ENCODE data around the gene EFCAB12.
A peak's percentile ranks its signal among the peaks of the same experiment; 100 is the strongest.

The EFCAB12 gene

DNA sequence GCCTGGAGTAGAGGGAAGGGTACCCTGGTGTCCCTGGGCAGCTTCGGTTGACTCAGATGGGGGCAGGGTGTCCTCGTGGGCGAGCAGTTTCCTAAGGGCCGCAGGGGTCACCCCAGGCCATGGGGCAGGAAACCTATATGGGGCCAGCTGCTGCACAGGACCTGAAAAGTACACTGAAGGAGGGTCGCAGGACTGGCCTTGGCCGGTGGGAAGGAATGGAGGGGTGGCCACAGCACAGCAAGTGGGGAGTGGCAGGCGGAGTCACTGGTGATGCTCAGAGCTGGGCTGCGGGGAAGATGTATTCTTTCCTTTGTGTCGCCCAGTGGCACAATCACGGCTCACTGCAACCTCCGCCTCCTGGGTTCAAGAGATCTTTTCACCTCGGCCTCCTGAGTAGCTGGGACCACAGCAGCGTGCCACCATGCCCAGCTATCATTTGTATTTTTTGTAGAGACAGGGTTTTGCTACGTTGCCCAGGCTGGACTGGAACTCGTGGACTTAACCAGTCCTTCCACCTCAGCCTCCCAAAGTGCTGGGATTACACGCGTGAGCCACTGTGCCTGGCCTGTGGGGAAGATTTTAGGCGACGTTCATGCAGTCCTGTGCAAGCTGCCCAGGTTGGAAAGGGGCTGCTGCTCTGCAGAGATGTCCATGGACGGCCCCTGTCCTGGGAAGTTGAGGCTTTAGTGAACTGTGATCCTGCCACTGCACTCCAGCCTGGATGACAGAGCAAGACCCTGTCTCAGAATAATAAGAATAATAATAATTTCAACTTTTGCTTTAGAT is 57.2 kb downstream of the EFCAB12 start:
- no peaks in the 10 kb centered on the region for H3K9me3 ChIP-seq (ENCODE audit: insufficient read depth, low read length, severe bottlenecking)
- no peak overlapping the region for H3K27ac ChIP-seq (ENCODE audit: low read length)
- H3K79me2 ChIP-seq (ENCODE audit: insufficient read depth, low read length): no peaks in the 10 kb centered on the region
- no peak overlapping the region for H3K4me2 ChIP-seq (ENCODE audit: insufficient read depth, low read length)
- H3K36me3 ChIP-seq (ENCODE audit: insufficient read depth, low read length): no peaks in the 10 kb centered on the region
- no peak for TF ChIP-seq EZH2 (IDR thresholded peaks at IDR 0.05; ENCODE audit: borderline replicate concordance, low read depth, low read length, severe bottlenecking)
- TF ChIP-seq, protein P1, sequence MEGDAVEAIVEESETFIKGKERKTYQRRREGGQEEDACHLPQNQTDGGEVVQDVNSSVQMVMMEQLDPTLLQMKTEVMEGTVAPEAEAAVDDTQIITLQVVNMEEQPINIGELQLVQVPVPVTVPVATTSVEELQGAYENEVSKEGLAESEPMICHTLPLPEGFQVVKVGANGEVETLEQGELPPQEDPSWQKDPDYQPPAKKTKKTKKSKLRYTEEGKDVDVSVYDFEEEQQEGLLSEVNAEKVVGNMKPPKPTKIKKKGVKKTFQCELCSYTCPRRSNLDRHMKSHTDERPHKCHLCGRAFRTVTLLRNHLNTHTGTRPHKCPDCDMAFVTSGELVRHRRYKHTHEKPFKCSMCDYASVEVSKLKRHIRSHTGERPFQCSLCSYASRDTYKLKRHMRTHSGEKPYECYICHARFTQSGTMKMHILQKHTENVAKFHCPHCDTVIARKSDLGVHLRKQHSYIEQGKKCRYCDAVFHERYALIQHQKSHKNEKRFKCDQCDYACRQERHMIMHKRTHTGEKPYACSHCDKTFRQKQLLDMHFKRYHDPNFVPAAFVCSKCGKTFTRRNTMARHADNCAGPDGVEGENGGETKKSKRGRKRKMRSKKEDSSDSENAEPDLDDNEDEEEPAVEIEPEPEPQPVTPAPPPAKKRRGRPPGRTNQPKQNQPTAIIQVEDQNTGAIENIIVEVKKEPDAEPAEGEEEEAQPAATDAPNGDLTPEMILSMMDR (IDR thresholded peaks at IDR 0.05; ENCODE audit: borderline replicate concordance, extremely low read depth, low read length, poor library complexity, severe bottlenecking): no peak
- no peaks in the 10 kb centered on the region for H3K4me1 ChIP-seq (ENCODE audit: insufficient read depth, low read length)
- H3K9ac ChIP-seq (ENCODE audit: low read depth, low read length): no peak overlapping the region
- no peak overlapping the region for H3K4me3 ChIP-seq (ENCODE audit: low read depth in 1 of 2, low read length in 2 of 2)
- no peaks in the 10 kb centered on the region for H4K20me1 ChIP-seq (ENCODE audit: insufficient read depth, low read length)
- ATAC-seq (ENCODE audit: insufficient read depth, low read depth): 0 out of 3 replicates have a peak, but pooled peaks have one; percentile 5
- H3K27me3 ChIP-seq (ENCODE audit: insufficient read depth, low read length, poor library complexity): no peaks in the 10 kb centered on the region
- no peak overlapping the region for H2AFZ ChIP-seq (ENCODE audit: low read depth, low read length)
- no peak for DNase-seq

DNA sequence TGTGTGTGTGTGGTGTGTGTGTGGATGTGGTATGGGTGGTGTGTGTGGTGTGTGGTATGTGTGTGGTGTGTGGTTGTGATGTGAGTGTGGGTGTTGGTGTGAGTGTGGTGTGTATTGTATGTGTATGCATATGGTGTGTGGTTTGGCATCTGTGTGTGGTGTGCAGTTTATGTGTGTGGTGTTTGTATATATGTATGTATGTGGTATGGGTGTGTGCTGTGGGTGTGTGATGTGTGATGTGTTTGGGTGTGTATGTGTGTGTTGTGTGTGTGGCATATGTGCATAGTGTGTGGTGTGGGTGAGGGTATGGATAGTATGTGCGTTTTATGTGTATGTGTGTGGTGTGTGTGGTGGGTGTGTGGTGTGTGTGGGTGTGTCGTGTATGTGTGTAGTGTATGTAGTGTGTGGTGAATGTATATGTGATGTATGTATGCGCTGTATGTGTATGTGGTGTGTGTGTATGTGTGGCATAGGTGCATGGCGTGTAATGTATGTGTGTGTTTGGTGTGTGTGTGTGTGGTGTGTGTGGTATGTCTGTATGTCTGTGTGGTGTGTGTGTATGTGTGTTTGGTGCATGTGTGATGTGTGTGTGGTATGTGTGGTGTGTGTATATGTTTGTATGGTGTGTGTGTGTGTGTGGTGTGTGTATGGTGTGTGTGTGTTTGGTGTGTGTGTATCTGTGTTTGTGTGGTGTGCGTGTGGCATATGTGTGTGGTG is 58.0 kb downstream of the EFCAB12 start:
- H3K36me3 ChIP-seq (ENCODE audit: insufficient read depth, low read length): no peaks in the 10 kb centered on the region
- H3K27me3 ChIP-seq (ENCODE audit: insufficient read depth, low read length, poor library complexity): no peaks in the 10 kb centered on the region
- H3K9ac ChIP-seq (ENCODE audit: low read depth, low read length): no peak overlapping the region
- TF ChIP-seq, protein P1 (IDR thresholded peaks at IDR 0.05; ENCODE audit: borderline replicate concordance, extremely low read depth, low read length, poor library complexity, severe bottlenecking): no peak
- no peak for TF ChIP-seq EZH2 (IDR thresholded peaks at IDR 0.05; ENCODE audit: borderline replicate concordance, low read depth, low read length, severe bottlenecking)
- no peaks in the 10 kb centered on the region for H3K79me2 ChIP-seq (ENCODE audit: insufficient read depth, low read length)
- H3K27ac ChIP-seq (ENCODE audit: low read length): no peak overlapping the region
- H3K4me3 ChIP-seq (ENCODE audit: low read depth in 1 of 2, low read length in 2 of 2): no peak overlapping the region
- H4K20me1 ChIP-seq (ENCODE audit: insufficient read depth, low read length): no peaks in the 10 kb centered on the region
- no peak overlapping the region for H2AFZ ChIP-seq (ENCODE audit: low read depth, low read length)
- DNase-seq: no peak
- H3K4me1 ChIP-seq (ENCODE audit: insufficient read depth, low read length): no peaks in the 10 kb centered on the region
- no peak overlapping the region for H3K4me2 ChIP-seq (ENCODE audit: insufficient read depth, low read length)
- no peaks in the 10 kb centered on the region for H3K9me3 ChIP-seq (ENCODE audit: insufficient read depth, low read length, severe bottlenecking)
- ATAC-seq (ENCODE audit: insufficient read depth, low read depth): no peak

DNA sequence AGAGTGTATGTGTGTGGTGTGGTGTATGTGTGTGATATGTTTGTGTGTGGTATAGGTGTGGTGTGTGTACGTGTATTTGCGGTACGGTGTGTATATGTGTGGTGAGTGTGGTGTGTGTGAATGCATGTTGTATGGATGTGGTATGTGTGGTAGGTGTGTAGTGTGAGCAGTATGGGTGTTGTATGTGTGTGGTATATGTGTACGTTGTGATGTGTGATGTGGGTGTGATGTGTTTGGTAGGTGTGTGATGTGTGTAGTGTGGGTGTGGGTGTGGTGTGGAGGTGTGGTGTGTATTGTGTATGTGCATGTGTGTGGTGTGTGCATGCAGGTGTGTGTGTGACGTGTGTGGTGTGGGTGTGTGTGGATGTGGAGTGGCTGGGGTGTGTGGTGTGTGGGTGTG is 58.7 kb downstream of the EFCAB12 start:
- H3K9me3 ChIP-seq (ENCODE audit: insufficient read depth, low read length, severe bottlenecking): no peaks in the 10 kb centered on the region
- H3K4me1 ChIP-seq (ENCODE audit: insufficient read depth, low read length): no peaks in the 10 kb centered on the region
- no peaks in the 10 kb centered on the region for H3K27me3 ChIP-seq (ENCODE audit: insufficient read depth, low read length, poor library complexity)
- DNase-seq (no peak), ATAC-seq (ENCODE audit: insufficient read depth, low read depth) (no peak)
- no peak overlapping the region for H2AFZ ChIP-seq (ENCODE audit: low read depth, low read length)
- H3K4me3 ChIP-seq (ENCODE audit: low read depth in 1 of 2, low read length in 2 of 2): no peak overlapping the region
- TF ChIP-seq, protein P1 (IDR thresholded peaks at IDR 0.05; ENCODE audit: borderline replicate concordance, extremely low read depth, low read length, poor library complexity, severe bottlenecking): no peak
- no peak for TF ChIP-seq EZH2 (IDR thresholded peaks at IDR 0.05; ENCODE audit: borderline replicate concordance, low read depth, low read length, severe bottlenecking)
- no peak overlapping the region for H3K27ac ChIP-seq (ENCODE audit: low read length)
- H3K79me2 ChIP-seq (ENCODE audit: insufficient read depth, low read length): no peaks in the 10 kb centered on the region
- H3K36me3 ChIP-seq (ENCODE audit: insufficient read depth, low read length): no peaks in the 10 kb centered on the region
- no peak overlapping the region for H3K9ac ChIP-seq (ENCODE audit: low read depth, low read length)
- no peak overlapping the region for H3K4me2 ChIP-seq (ENCODE audit: insufficient read depth, low read length)
- H4K20me1 ChIP-seq (ENCODE audit: insufficient read depth, low read length): no peaks in the 10 kb centered on the region
